C4-2B (cell line): ENCODE measurements around the gene LSM2.
"Not testable (repeated sequence)": the region's sequence is repeated elsewhere in the genome, so short reads cannot be mapped to it uniquely, and the experiment has no call there.

Experiments used
- H3K27ac ChIP-seq: fragments of 450-650 bp; 2 replicates; pipeline ENCODE4 v1.5.1; 2017
- CTCF ChIP-seq: fragments of 450-650 bp; conservative IDR thresholded peaks from 2 replicates; pipeline ENCODE4 v1.5.1; 2017; ENCODE audit warnings: mild to moderate bottlenecking
- ZFX ChIP-seq: fragments of 450-650 bp; IDR thresholded peaks from 2 replicates; pipeline ENCODE4 v1.6.1; 2017

LSM2 gene

GRCh38 chr6:31805939-31806469 lies 762 bp downstream of the LSM2 start:
- H3K27ac ChIP-seq, result peak overlapping the region; percentile 89
- TF ChIP-seq CTCF (no peak), ZFX (no peak)

GRCh38 chr6:31801031-31801927 lies 5.5 kb downstream of the LSM2 start:
- not testable (repeated sequence) for H3K27ac ChIP-seq

- no peak overlapping the region for H3K27ac ChIP-seq
- no peak for TF ChIP-seq ZFX
- TF ChIP-seq CTCF, result no peak
These were observed 7.0 kb downstream of the LSM2 start for GRCh38 chr6:31799781-31800180.

- TF ChIP-seq ZFX (no peak), CTCF (no peak)
- H3K27ac ChIP-seq, result no peak overlapping the region
These were observed 9.2 kb downstream of the LSM2 start for GRCh38 chr6:31797588-31797987.

- no peak overlapping the region for H3K27ac ChIP-seq
These were observed 9.8 kb downstream of the LSM2 start for GRCh38 chr6:31796993-31797385.

GRCh38 chr6:31795616-31796298 lies 11.0 kb downstream of the LSM2 start, which contains the start of gene VARS1:
Gene VARS1, minus strand, starts transcription at chr6:31795752. Its CDS starts 535 bp downstream, at chr6:31795217.
- peak within 1 kb of the TSS; percentile 94 for H3K27ac ChIP-seq
- TF ChIP-seq CTCF (peak; percentile 91), ZFX (peak; percentile 23; the same call in 1 of the 2 replicates)

More at GRCh38 chr6:31796993-31797385, 9.8 kb downstream of the LSM2 start:
- TF ChIP-seq CTCF (no peak), ZFX (no peak)

GRCh38 chr6:31794866-31795615 lies 11.7 kb downstream of the LSM2 start:
- no peak for TF ChIP-seq CTCF
- no peak; the same call in 1 of the 2 replicates for TF ChIP-seq ZFX
- H3K27ac ChIP-seq, result peak overlapping the region; percentile 94
